HG03280 (cell line): Measurements from ENCODE around the gene TTLL8.

Experiments
- ATAC-seq: cut with Tn5 transposase; IDR thresholded peaks from one replicate; pipeline ENCODE4 v1.9.1; 2021; ENCODE audit warnings: mild to moderate bottlenecking, moderate library complexity; ENCODE audit not compliant: unreplicated experiment

The TTLL8 gene

GRCh38 chr22:50045211-50046018 lies 12.7 kb downstream of the TTLL8 start:
- ATAC-seq: no peak

- no peak for ATAC-seq
These were observed 13.5 kb downstream of the TTLL8 start for GRCh38 chr22:50044485-50045118.

- no peak for ATAC-seq
These were observed 16.6 kb downstream of the TTLL8 start for GRCh38 chr22:50041361-50042065.

GRCh38 chr22:50040717-50041116 lies 17.4 kb downstream of the TTLL8 start:
- no peak for ATAC-seq

GRCh38 chr22:50039669-50040443 lies 18.2 kb downstream of the TTLL8 start:
- no peak for ATAC-seq

- ATAC-seq: no peak
These were observed 21.9 kb downstream of the TTLL8 start for GRCh38 chr22:50035976-50036724.

GRCh38 chr22:50035131-50035881 lies 22.8 kb downstream of the TTLL8 start:
- ATAC-seq: no peak

GRCh38 chr22:50034126-50035081 lies 23.7 kb downstream of the TTLL8 start:
- ATAC-seq: no peak

- ATAC-seq: no peak
These were observed 25.0 kb downstream of the TTLL8 start for GRCh38 chr22:50032941-50033601.

- no peak for ATAC-seq
These were observed 25.8 kb downstream of the TTLL8 start for GRCh38 chr22:50032109-50032871.

GRCh38 chr22:50031189-50032091 lies 26.7 kb downstream of the TTLL8 start:
- ATAC-seq: no peak

- ATAC-seq: peak; percentile 72
These were observed 27.6 kb downstream of the TTLL8 start for GRCh38 chr22:50030297-50031188.

GRCh38 chr22:50027639-50028537 lies 30.2 kb downstream of the TTLL8 start:
- ATAC-seq: no peak

- ATAC-seq: no peak
These were observed 32.1 kb downstream of the TTLL8 start for GRCh38 chr22:50025993-50026392.
